SK-N-DZ (cell line): ENCODE data around the gene CNPY1.
"Not testable (repeated sequence)": the region's sequence is repeated elsewhere in the genome, so short reads cannot be mapped to it uniquely, and the experiment has no call there.

Experiments
- DNase-seq: peaks from one replicate; pipeline ENCODE4 v3.0.0-alpha.2; 2015; ENCODE audit warnings: low spot score

The CNPY1 gene

DNA sequence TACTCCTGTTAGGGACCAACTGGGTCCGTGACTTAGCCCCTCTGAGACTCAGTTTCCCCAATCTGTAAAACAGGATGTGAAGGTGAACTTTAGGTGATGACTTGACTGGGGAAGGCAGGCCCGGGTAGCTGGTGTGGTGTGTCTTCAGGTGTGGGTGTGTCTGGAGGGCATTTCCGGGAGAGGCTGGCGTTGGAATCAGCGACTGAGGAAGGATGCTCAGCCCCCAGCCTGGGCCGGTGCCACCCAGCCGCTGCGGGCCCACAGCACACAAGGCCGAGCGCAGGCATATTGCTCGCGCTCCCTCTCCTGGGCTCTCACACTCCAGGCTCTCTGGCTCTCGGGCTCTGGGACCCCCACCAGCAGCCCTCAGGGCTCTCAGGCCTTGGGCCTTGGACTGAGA is 31.7 kb upstream of the CNPY1 start:
- no peak for DNase-seq

DNA sequence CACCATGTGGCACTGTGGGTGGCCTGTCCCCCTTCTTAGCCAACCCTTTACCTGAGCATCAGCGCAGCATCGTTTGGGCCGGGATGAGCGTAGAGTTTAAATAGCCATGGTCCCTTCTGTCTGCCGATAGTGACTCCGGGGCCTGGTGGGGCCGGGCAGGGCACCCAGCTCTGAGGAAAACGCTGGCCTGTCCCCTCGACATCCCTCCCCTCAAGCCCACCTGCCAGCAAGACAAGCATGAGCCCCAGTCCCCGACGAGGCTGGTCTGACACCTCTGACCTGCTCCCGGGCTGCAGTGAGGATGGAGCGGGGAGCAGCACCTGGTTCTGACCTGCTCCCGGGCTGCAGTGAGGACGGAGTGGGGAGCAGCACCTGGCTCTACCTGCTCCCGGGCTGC is 31.1 kb upstream of the CNPY1 start:
- DNase-seq = no peak

DNA sequence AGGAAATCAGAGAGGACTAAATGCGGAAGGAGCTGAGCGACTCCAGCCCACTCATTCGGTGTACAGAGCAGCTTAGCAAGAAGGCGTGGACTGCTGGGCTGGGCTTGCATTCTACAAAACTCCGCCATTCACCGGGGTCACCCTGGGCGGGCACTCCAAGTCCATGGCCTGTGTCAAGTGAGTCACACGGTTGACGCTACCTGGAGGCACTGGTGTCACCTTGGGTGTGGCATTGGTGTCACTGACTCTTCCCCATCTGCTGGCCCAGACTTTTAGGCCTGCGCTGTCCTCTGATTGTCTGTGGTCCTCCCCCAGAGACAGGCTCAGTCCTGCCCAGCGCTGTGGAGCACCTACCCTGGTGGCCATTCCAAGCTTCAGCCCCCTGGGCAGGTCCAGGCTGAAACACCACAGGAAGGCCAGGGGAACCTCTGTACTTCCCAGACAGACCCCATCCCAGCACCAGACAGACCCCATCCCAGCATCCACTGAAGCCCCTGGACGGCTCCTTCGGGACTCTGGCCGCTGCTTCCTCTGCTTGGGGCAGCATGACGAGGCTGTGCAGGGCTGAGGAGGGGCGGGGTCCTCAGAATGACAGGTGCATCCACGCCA is 30.6 kb upstream of the CNPY1 start:
- no peak for DNase-seq

DNA sequence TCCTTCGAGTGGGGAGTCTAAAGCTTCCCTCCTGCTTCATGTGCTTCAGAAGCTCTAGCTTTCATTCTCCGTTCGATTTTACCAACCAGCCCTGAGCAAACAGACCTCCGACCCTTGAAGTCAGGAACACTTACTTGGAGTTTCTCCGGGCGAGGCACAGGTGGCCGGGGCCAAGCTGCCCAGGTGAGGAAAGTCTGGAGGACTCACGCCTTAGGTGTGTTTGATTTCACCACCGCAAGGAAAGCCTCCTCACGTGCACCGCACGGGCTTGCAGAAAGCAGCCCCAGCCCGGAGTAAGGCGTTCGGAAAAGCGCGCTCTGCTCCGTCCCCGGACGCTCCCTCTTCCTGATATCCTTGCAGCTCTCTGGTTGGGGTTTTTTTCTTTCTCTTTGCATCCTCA is 30.1 kb upstream of the CNPY1 start:
- DNase-seq = no peak

DNA sequence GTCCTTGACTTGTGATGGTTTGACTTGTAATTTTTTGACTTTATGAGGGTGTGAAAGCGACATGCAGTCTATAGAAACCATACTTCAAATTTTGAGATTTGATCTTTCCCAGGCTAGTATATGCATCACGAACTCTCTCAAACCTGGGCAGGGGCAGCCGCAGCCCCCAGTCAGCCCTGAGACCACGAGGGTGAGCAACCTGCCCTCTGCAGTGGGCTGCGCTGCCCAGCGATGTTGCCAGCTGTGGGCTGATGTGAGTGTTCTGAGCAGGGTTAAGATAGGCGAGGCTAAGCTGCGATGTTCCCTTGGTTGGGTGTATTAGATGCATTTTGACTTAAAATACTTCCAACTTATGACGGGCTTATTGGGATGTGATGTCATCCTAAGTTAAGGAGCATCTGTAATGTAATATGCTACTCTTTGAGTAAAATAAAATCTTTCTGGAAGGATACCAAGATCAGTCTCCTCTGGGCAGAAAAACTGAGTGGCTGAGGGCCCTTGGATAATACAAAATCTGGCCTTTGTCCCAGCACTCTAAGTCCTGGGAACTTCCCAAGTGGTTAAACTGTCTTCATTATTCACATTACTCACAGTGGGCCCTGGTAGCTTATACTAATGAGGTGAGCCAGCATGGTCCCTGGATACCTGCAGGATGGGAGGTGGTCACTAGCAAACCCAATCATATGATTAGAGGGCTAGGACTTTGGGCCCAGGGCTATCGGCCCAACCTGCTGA is 28.4 kb upstream of the CNPY1 start:
- DNase-seq = no peak

DNA sequence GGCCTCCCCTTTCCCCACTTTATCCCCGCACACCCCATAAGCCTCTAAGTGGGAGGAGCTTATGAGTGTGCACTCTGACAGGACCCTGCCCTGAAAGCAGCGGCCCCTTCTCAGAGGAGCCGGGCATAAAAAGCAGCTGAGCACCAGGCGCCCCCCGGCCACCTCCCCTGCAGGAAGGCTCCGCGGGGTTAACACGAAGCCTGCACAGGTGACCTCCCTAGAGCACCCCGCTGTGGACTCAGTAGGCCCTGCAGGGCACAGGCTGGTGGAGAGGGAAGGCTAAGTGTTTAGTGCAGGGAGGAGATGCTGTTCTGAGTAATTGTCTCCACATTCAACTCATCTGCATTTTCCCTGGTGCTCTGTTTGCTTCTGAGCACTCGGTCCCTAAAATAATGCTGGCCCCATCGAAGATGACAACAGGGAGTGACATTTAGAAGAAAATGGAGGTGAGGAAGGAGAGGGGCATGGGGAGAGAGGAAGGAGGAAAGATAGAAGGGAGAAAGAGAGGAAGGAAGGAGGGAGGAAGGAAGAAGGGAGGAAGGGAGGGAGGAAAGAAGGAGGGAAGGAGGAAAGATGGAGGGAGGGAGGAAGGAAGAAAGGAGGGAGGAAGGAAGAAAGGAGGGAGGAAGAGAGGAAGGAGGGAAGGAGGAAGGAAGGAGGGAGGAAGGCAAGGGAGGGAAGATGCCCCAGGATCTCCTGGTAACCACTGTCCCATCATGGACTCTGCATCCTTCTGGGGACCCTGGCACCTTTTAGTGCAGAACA is 25.4 kb upstream of the CNPY1 start:
- DNase-seq = no peak

DNA sequence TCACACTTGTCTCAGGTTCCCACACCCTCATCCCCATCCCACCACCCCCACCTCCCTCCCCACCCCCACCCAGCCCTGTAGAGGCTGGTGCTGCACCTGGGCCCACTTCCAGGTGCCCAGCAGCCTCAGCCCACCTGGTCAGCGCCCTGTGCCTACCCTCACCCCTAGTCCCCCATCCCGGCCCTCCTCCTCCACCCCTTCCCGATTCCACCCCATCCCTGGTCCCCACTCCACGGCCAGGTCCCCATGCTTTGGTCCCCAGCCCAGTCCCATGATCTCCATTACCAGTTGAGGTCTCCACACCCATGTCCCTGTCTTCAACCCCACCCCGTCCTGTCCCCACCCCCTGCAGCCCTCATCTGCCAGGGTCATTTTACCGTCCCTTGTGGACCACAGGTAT is 24.6 kb upstream of the CNPY1 start:
- DNase-seq = no peak

DNA sequence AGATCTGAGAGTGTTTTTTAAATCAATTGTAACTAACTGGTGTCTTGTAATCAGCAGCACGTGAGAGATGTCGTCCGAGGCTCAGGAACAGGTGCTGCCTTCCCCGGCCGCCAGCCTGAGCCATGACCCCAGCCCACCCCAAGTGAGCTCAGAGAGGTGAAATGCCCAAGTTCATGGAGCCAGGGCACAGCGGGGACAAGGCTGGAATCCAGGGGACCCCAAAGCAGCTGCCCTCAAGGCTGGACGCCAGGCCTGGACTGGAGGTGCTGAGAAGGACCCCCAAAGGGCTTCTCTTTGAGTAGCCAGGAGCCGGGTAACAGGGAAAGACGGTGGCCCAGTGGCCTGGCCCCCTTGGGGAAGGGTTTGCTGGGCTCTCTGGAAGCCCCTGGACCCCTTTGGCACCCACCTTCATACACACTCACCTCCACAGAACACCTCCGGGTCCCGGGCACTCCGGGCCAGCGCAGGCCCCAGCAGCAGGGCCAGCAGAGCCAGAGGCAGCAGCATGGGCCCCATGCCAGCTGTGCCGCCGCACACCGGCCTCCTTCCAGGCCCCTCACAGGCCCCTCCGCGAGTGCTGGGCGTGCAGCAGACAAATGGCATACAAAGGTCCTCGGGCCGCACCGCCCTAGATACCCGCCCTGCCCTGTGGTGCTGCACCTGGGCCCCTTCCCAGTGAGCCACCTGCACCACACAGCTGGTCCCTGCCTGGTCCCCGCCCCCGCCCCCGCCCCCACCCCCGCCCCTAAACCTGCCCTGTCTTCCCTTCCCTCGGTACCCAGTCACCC is 24.0 kb upstream of the CNPY1 start:
- no peak for DNase-seq

DNA sequence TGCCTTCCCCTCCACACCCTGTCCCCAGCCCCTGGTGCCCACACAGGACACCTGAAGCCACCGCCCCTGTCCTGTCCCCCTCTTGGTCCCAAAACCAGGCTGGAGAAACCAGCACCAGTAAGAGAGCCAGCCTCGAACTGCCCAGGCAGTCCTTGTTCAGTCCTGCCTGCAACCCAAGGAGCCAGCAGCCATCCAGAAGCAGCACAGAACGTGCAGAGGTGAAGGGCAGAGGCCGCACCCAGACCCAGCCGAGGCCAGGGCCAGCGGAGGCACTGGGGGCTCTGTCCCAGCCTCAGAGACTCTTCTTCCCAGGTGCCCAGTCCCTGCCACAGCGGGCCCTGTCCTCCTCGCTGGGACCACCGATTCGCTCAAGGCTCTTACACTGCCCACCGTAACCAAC is 23.3 kb upstream of the CNPY1 start:
- DNase-seq = no peak

DNA sequence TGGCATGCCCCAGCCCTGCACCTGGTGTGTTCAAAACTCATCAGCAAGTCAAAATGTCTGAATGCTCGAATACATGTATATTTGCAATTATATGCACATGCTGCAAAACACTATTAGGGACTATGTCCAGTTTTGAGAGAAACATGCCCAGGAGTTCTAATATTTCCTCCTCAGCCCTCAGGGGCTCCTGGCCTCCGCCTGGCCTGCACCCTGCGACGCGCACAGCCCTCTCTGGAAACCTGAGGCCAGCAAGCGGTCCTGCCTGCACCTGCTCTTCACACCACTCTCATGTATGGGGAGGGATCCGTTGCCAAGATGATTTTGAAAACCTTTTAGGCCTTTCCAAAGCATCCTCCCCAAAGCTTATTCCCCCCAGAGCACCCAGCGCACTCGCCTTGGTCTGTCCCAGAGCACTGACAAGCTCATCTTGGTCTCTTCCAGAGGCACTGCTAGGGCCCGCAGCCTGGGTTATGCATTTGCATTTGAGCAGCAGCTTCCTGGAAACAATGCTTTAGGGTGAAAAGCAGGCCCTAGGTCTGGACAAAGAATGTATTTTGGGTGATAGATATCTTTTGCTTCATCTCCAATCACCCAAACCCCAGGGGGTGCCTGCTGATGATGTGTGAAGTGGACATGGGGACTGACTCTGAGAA is 22.6 kb upstream of the CNPY1 start:
- DNase-seq = no peak

DNA sequence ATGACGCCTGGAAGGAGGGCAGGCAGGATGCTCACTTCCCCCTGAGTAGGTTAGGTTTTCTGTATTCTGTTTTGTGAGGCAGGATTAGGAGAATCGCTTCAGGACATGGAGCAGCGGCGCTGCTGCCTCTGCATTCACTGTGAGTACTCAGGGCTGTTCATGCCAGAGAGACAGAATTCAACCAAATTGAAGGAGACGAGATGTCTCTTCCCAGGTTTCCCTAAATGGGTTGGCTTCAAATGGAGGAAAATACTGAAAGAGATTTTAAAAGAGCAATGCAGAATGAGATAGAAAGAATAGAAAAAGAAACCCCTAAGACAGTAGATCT is 21.9 kb upstream of the CNPY1 start:
- DNase-seq = no peak

DNA sequence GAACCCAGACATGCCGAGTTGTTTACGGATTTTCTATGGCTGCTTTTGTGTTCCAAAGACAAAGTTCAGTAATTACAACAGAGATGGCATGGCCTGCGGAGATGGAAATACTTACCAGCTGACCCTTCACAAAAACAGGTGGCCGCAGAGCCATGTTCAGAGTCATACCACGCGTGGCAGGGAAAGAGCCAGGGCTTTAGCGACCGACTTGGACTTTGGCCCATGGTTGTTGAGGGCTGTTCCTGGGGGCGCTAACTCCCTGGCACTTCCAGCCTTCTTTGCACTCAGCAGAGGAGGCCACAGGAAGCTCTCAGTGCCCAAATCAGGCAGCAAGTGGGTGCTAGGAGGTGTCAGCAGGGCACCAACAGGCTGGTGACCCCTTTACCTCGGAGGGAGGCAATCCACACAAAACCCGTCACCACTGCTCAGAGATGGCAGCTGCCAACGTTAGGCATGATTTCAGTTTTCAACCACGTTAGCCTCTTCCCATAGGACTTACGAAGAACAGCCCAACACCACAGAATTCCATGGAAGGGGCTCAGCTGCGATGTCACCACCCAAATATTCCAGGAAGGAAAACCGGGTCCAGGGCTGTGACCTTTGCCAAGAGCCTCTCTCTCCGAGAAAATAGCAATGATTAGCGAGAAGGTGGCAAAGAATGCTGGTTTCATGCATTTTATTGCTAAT is 21.4 kb upstream of the CNPY1 start:
- DNase-seq = no peak

DNA sequence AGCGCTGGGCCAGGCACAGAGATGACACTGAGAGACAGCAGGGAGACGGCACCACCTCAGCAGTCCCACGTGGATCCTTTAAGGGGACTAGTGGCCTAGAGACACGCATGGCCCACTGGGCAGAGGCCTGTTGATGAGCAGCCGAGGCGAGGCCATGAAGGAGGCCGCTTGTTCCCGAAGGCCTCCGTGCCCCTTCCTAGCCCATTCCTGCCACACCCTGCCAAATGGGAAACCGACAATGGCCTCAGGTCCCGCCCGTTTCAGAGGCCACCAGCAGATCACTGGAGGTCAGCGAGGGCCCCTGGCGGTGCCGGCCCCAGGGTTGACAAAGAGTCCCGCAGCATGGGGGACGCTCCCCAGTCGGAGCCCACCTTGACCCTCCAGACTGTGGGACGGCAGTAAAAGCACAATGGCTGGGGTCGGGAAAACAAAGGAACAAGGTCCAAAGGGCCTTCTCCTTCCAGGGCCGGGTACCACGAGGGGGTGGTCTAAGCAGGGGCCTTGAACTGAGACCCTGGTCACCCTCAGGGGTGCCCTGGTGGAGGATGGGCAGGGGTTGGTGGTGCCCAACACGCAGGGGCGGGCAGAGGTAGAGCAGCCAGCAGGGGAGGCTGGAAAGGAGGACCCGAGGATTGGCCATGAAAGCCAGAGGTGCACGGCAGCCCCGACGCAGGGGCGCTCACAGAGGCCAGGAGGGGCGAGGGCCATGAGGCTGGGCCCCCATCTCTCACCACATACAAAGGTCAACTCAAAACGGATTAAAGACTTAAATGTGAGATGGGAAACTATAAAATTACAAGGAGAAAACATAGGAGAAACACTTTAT is 19.9 kb upstream of the CNPY1 start:
- DNase-seq = no peak

DNA sequence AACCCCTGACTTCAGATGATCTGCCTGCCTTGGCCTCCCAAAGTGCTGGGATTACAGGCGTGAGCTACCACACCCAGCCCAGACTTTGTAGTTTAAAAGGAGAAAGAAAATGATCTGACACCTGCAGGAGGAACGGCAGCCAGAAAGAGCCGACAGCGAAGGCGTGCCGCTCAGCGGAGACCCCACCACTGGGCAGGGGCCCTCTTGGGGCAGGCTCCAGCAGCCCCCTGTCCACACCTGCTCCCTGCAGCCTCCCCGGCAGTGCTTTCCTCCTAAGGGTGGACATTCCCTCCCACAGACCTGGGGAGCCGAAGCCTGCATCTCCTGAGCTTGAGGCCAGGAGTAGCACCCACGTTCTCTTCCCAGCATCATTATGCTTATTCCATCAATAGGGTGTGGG is 19.2 kb upstream of the CNPY1 start:
- DNase-seq = no peak

DNA sequence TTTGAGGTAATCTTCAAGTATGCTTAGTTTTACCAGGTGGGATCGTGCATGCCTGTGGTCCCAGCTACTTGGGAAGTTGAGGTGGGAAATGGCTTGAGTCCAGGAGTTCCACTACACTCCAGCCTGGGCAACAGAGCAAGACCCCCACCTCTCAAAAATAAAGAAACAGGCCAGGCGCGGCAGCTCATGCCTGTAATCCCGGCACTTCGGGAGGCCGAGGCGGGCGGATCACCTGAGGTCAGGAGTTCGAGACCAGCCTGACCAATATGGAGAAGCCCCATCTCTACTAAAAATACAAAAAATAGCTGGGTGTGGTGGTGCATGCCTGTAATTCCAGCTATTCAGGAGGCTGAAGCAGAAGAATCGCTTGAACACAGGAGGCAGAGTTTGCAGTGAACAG is 16.6 kb upstream of the CNPY1 start:
- not testable (repeated sequence) for DNase-seq

DNA sequence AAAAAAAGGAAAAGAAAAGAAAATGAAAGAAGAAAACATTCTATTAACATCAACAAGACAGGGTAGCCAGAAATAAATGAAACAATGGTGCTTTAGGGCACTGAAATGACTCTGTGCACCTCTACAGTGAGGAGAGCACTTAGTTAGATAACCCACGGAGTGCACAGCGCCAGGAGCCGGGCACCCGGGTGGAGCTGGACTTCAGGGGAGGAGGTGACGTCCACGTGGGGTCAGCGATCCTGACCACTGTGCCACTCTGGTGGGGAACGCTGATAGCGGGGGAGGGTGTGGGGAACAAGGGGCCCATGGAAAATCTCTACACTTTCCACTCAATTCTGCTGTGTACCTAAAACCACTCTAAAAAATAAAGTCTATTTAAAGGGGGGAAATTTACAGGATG is 15.7 kb upstream of the CNPY1 start:
- DNase-seq = no peak

DNA sequence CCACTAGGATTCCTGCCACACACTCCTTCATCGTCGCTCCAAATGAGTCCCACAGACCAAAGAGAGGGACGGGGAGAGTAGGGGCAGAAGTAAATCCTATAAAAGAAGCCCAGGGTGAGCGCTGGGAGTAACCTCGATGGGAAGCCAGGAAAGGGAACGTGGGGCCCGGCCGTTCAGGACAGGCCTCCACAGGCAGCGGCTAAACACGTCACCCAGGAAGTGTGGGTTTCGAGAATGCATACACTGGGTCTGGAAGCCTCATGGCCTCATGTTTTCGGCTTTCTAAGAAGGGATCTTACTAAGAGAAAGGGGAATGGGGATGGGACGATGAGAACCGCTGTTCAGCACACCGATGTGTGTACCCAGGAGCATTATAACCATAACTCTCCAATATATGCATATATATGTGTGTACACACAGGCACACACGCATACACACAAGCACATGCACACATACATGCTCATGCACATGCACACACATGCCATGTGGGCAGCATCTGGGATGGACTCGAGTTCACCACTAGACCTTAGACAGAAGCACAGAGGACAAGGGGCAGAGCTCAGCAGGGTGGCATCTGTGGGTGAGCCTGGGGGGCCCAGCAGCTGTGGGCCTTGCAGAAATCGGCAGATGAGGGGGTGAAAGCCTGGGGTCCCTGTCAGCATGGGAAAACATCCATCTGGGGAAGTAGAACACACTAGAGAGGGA is 14.8 kb upstream of the CNPY1 start:
- DNase-seq = no peak

DNA sequence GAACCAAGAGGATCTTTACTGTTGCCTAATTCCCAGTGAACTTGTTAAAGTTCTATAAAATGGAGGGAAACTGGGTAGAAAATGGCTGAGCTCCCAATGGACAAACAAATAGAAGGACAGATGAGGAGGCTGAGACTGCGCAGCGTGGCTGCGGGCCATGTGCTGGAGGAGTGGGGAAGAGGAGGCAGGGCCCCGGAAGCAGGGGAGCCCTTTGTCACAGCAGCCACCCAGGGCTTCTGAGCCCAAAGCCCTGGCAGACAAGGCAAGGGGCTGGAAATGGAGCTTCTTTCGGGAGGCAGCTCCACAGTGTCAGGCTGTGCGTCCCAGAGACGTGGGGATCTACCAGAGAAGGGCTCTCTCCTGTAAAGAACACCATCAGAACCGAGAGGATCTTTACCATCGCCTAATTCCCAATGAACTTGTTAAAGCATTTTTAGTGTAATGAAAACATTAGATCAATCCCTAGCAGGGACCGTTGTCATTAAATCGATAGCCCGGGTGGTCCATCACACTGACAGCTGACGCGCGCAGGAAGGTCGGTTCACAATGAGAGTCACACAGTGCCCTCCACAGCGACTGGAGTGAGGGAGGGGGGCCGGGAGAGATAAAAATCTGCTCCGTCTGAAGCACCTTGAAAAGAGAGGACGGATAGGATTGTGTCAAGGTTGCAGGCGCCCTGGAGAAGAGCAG is 14.0 kb upstream of the CNPY1 start:
- DNase-seq = no peak

DNA sequence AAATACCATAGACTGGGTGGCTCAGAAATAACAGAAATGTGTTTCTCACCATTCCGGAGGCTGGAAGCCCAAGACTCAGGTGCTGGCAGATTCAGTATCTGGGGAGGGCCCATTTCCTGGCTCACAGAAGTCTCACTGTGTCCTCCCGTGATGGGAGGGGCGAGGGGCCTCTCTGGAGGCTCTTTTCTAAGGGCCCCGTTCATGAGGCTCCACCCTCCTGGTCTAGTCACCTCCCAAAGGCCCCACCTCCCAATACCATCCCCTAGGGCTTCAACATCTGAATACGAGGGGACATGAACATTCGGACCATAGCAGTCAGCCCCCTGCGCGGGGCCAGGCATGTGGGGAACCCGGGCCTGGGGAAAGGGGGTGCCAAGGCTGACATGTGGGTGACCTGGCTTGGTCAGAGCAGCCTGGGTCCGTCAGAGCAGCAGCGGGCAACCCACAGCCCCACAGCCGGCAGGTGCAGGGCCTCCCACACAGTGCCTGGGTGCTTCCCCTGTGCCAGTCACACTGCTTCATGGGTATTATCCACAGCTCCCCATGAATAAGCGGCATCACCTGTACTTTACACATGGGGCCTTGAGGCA is 13.3 kb upstream of the CNPY1 start:
- DNase-seq = no peak
